ENCODE measurements around the gene RING1. TPM values are rescaled to one million over a fixed set of nuclear protein-coding genes. Genes with fewer than 3 reads are reported as not detected.
A peak's percentile ranks its signal among the peaks of the same experiment; 100 is the strongest.

The RING1 gene
- total RNA-seq, 1 experiment from 2014 or later: 48.3 TPM

DNA sequence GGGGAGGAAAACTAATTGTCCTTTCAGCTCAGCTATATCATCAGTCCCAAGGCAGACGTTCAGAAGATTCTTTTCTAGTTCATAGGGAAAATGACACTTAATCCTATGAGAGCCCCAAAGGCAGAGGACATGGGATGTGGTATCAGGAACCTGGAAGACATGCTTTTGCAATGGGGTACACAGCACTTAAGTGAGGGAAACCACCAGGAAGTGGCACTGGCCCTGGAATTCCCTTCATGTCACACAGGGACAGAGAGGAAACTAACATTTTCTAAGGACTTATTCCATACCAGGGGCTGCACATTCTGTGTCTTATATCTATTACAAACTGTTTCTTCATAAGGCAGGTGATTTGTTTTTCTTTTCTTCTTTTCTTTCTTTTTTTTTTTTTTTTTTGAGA, 35.2 kb downstream of the RING1 start:
- Mint-ChIP-seq H3K27ac (ENCODE audit: low read depth, unreplicated experiment) (no peak overlapping the region), H3K27me3 (ENCODE audit: insufficient read depth, unreplicated experiment) (peaks cover 46% of the 10 kb centered on the region), H3K9me3 (ENCODE audit: unreplicated experiment) (no peaks in the 10 kb centered on the region), H3K36me3 (ENCODE audit: insufficient read depth, unreplicated experiment) (peaks cover 3% of the 10 kb centered on the region), H3K4me3 (ENCODE audit: unreplicated experiment) (no peak overlapping the region), H3K4me1 (ENCODE audit: insufficient read depth, unreplicated experiment) (no peaks in the 10 kb centered on the region)
- no peak for DNase-seq (ENCODE audit: unreplicated experiment)
- intact Hi-C loops (cut with micrococcal nuclease): no loop called here
- BruUV-seq (replicated peaks): no TSS peak
- TF ChIP-seq, protein P1, sequence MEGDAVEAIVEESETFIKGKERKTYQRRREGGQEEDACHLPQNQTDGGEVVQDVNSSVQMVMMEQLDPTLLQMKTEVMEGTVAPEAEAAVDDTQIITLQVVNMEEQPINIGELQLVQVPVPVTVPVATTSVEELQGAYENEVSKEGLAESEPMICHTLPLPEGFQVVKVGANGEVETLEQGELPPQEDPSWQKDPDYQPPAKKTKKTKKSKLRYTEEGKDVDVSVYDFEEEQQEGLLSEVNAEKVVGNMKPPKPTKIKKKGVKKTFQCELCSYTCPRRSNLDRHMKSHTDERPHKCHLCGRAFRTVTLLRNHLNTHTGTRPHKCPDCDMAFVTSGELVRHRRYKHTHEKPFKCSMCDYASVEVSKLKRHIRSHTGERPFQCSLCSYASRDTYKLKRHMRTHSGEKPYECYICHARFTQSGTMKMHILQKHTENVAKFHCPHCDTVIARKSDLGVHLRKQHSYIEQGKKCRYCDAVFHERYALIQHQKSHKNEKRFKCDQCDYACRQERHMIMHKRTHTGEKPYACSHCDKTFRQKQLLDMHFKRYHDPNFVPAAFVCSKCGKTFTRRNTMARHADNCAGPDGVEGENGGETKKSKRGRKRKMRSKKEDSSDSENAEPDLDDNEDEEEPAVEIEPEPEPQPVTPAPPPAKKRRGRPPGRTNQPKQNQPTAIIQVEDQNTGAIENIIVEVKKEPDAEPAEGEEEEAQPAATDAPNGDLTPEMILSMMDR (IDR thresholded peaks at IDR 0.05; ENCODE audit: unreplicated experiment): no peak
- POLR2A ChIA-PET: interaction anchor here (0.8 kb wide), 1 partner anchor 11 kb away, joined by 3 read pairs; no protein-coding TSS in a partner anchor
- CTCF ChIA-PET: interaction anchor here (1.0 kb wide), 1 partner anchor 94 kb away, joined by 4 read pairs; no protein-coding TSS in a partner anchor

DNA sequence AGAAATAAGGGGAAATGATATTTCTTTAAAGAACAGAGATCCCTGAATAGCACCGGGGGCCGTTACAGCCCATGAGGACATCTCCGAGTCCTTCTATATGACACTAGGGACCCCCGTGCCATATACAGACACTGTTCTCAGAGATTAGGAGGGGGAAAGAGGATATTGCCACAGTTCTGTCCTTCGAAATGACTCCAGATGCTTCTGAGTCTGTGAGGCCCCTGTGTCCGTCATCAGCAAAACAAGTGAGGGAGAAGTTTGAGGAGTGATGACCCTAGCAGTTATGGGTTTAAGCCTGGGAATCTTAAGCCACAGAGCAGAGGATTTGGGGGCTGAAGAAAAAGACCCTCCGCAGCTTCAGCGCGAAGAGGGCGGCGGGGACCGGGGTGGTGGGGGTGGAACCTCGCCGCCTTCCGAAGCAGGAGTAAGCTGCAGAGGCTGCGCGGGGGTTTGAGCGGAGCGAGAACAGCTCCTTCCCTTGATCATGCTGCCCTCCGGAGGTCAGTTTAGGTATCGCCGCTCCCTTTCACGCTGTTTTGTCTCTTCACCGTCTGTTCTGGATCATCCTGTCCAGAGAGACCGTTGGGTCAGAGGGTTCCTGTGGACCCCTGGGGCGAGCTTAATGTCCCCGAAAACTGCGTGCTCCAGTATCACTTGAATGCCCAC, 39.8 kb downstream of the RING1 start:
- H3K27me3 Mint-ChIP-seq (ENCODE audit: insufficient read depth, unreplicated experiment): peaks cover 10% of the 10 kb centered on the region
- peak; percentile 90 for DNase-seq (ENCODE audit: unreplicated experiment)
- ChIA-PET CTCF (interaction anchor here (0.6 to 2.8 kb wide), 41 partner anchors 10 to 925 kb away, joined by 3 to 31 read pairs (median 5); partner anchors contain the start of genes BRD2, HSD17B8, RPS18 and VPS52), POLR2A (interaction anchor here (0.5 to 5.5 kb wide), 31 partner anchors 8 to 348 kb away, joined by 3 to 110 read pairs (median 4); partner anchors contain the start of genes B3GALT4, BRD2, HSD17B8 and PFDN6)
- peaks cover 41% of the 10 kb centered on the region for H3K36me3 Mint-ChIP-seq (ENCODE audit: insufficient read depth, unreplicated experiment)
- no peaks in the 10 kb centered on the region for H3K9me3 Mint-ChIP-seq (ENCODE audit: unreplicated experiment)
- H3K4me1 Mint-ChIP-seq (ENCODE audit: insufficient read depth, unreplicated experiment): peaks cover 22% of the 10 kb centered on the region
- peak overlapping the region; percentile 70 for H3K27ac Mint-ChIP-seq (ENCODE audit: low read depth, unreplicated experiment)
- intact Hi-C loops (cut with micrococcal nuclease): loop anchor here (1.0 to 2.0 kb wide), 5 partner anchors 39 to 234 kb away; partner anchors contain the start of genes RING1, RXRB and SLC39A7
- H3K4me3 Mint-ChIP-seq (ENCODE audit: unreplicated experiment): peak overlapping the region; percentile 82
- no TSS peak for BruUV-seq (replicated peaks)
- TF ChIP-seq, protein P1 (IDR thresholded peaks at IDR 0.05; ENCODE audit: unreplicated experiment): peak; percentile 97

DNA sequence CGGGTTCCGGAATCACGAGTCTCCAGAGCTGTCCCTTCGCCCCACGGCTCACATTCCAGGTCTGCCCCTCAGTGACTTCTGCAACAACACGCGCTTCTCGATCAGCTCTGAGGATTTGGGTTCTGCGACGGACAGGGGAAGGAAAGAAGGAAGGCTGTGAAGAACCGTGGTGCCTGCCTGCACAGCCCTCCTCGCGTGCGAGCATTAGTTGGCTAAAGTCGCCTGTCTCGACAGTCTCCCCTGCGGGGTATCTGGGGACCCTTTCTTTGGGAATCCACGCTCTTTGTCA, 40.3 kb downstream of the RING1 start:
- POLR2A ChIA-PET: interaction anchor here (0.7 to 5.5 kb wide), 25 partner anchors 8 to 349 kb away, joined by 3 to 110 read pairs (median 6); partner anchors contain the start of genes B3GALT4, BRD2, HSD17B8 and PFDN6
- BruUV-seq (replicated peaks): TSS peak; percentile 29
- Mint-ChIP-seq H3K27me3 (ENCODE audit: insufficient read depth, unreplicated experiment) (peaks cover 5% of the 10 kb centered on the region), H3K36me3 (ENCODE audit: insufficient read depth, unreplicated experiment) (peaks cover 41% of the 10 kb centered on the region), H3K4me1 (ENCODE audit: insufficient read depth, unreplicated experiment) (peaks cover 22% of the 10 kb centered on the region), H3K4me3 (ENCODE audit: unreplicated experiment) (peak overlapping the region; percentile 82), H3K27ac (ENCODE audit: low read depth, unreplicated experiment) (peak overlapping the region; percentile 70), H3K9me3 (ENCODE audit: unreplicated experiment) (no peaks in the 10 kb centered on the region)
- no peak for DNase-seq (ENCODE audit: unreplicated experiment)
- CTCF ChIA-PET: interaction anchor here (0.7 to 2.8 kb wide), 38 partner anchors 9 to 925 kb away, joined by 3 to 31 read pairs (median 5); partner anchors contain the start of genes HSD17B8, RPS18 and VPS52
- intact Hi-C loops (cut with micrococcal nuclease): loop anchor here (1.0 to 2.0 kb wide), 5 partner anchors 40 to 234 kb away; partner anchors contain the start of genes RING1, RXRB and SLC39A7
- TF ChIP-seq, protein P1 (IDR thresholded peaks at IDR 0.05; ENCODE audit: unreplicated experiment): no peak

Data from MCF 10A (cell line).